Gastroesophageal sphincter (tissue), 3 donors: Measurements from ENCODE around the gene CDKAL1.

Experiments used
- CTCF ChIP-seq, 4 experiments: fragments of 200-600 bp in 2 of 4; fragments of 450-650 bp in 2 of 4; sonication (generic) in 1 of 4; IDR thresholded peaks; one replicate each; pipeline ENCODE4 v1.5.1; 2017 to 2019; ENCODE audit warnings: antibody characterized with exemption in 4 of 4, mild to moderate bottlenecking in 2 of 4, moderate library complexity in 2 of 4
- EP300 ChIP-seq: sonication (generic); formaldehyde crosslinking; IDR thresholded peaks from one replicate; pipeline ENCODE4 v1.6.1; 2017; ENCODE audit warnings: antibody characterized with exemption, mild to moderate bottlenecking
- POLR2A ChIP-seq, 2 donors: fragments of 450-650 bp; IDR thresholded peaks; one replicate each; pipeline ENCODE4 v1.6.1; 2017; ENCODE audit warnings: antibody characterized with exemption in 2 of 2, mild to moderate bottlenecking in 2 of 2, moderate library complexity in 1 of 2
- POLR2AphosphoS5 ChIP-seq: sonication (generic); formaldehyde crosslinking; IDR thresholded peaks from one replicate; pipeline ENCODE4 v1.6.1; 2017; ENCODE audit warnings: antibody characterized with exemption

DNA sequence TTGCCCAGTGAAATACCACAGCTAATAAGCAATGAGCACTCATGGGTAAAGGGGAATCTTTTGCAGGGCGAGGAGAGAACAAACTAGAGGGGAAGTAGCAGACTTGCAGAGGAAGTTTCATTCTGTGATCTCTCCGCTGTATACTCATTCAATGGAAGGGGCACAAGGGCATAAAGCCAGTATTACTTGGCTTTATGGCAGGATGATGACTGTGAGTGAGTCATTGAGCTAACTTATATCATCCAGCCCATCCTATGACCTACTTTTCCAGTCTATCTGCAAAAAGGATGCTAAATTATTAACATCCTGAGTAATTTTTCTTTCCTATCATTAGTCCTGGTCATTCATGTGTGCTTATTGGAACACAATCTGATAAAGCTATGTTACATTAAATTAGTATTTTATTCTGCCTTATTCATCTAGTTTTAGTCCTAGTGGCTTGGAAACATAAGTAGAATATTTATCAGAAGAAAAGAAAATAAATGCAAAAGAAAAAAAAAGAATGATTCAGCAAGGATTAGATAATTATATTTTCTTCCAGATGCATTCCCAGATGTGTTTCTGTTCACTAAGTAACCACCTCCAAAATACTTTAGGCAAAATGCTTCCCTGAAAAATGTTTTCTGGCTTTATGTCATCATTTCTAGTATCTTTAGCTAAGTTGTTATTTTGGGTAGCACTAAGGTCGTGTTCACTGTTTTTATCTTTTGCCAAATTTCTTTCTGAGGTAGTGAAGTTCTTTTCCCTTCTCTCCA is 471.7 kb downstream of the CDKAL1 start:
- TF ChIP-seq CTCF (IDR thresholded peaks at IDR 0.05), result no peak
- no peak for TF ChIP-seq POLR2A (IDR thresholded peaks at IDR 0.05)
- no peak for TF ChIP-seq POLR2AphosphoS5
- TF ChIP-seq EP300, result no peak
